A172 (cell line): ENCODE measurements around the gene DPPA3. TPM values are rescaled to one million over a fixed set of nuclear protein-coding genes. Genes with fewer than 3 reads are reported as not detected.
A peak's percentile ranks its signal among the peaks of the same experiment; 100 is the strongest.
"Not testable (repeated sequence)": the region's sequence is repeated elsewhere in the genome, so short reads cannot be mapped to it uniquely, and the experiment has no call there.

Experiments used
- DNase-seq: peaks from one replicate; pipeline ENCODE4 v3.0.0-alpha.2; 2015; ENCODE audit warnings: low spot score
- total RNA-seq: library from RNA; depleted of rRNA; stranded (reverse); fragments of >200 nt; shearing (Covaris generic); gene quantifications from 2 replicates; pipeline ENCODE4 v1.2.3, GENCODE V29; 2014; rRNA removed

The DPPA3 gene
- not detected in 2 replicates for total RNA-seq

GRCh38 chr12:7711133-7711532 lies at the start of gene DPPA3:
Gene DPPA3, plus strand, starts transcription at chr12:7711433. Its CDS starts 138 bp downstream, at chr12:7711571.
- no peak for DNase-seq

GRCh38 chr12:7661741-7662140 lies 49.5 kb upstream of the DPPA3 start:
- DNase-seq, result no peak

DNA sequence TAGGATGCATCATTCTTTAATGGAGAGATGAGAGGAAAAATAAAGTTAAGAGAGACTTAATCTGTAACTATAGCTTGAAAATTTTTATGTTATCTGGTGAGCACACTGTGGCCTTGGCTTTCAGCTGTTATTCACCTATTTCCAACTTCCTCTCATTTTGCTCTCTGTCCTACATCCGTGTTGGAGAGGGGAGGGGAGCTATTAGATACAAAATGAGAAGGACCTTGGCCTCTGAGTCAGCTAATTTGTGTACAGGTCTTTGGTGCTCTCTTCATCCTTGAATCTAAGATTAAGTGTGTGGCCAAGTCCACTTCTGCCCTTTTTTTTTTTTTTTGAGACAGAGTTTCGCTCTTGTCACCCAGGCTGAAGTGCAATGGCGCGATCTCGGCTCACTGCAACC lies 44.6 kb upstream of the DPPA3 start:
- DNase-seq, result no peak

DNA sequence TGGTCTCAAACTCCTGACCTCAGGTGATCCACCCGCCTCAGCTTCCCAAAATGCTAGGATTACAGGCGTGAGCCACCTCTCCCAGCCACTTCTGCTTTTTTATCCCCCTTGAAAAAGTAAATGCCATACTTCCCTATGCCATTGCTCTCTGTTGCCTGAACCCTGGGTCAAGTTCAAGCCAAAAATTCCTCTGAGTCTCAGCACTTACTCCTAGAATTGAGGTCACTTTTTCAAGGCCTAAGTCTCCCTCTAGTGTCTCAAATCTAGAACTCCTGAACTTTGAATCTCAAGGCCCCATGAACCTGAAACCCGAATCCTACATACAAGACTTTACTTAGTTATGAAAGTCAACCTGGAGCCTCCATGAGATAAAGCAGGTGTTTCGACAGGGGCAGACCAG lies 44.1 kb upstream of the DPPA3 start:
- DNase-seq, result no peak

DNA sequence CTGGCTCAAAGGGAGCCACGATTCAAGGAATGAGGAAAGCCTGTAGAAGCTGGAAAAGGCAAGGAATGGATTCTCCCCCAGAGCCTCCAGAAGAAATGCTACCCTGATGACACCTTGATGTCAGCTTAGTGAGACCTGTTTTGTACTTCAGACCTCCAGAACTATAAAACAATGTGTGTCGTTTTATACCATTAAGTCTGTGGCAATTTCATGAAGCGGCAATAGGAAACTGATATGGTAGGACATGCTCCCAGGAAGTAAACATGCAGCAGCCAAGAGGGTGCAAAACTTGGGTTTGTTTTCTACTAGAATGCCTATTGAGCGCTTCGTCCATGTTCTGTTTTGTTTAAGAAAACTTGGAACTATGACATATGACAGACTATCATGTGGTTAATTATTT lies 43.1 kb upstream of the DPPA3 start:
- no peak for DNase-seq

GRCh38 chr12:7675455-7675854 lies 35.8 kb upstream of the DPPA3 start:
- not testable (repeated sequence) for DNase-seq

GRCh38 chr12:7677432-7677888 lies 33.8 kb upstream of the DPPA3 start:
- peak; percentile 39 for DNase-seq

DNA sequence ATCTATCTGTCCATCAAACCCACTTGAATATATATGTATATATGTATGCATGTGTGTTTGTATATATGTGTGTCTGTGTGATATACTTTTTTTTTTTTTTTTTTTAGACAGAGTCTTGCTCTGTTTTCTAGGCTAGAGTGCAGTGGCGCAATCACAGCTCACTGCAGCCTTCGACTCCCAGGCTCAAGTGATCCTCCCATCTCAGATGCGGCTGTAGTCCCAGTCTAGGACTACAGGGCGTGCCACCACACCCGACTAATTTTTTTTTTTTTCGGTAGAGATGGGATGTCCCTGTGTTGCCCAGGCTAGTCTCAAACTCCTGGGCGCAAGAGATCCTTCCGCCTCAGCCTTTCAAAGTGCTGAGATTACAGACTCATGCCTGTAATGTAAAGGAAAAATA lies 32.5 kb upstream of the DPPA3 start:
- no peak for DNase-seq

DNA sequence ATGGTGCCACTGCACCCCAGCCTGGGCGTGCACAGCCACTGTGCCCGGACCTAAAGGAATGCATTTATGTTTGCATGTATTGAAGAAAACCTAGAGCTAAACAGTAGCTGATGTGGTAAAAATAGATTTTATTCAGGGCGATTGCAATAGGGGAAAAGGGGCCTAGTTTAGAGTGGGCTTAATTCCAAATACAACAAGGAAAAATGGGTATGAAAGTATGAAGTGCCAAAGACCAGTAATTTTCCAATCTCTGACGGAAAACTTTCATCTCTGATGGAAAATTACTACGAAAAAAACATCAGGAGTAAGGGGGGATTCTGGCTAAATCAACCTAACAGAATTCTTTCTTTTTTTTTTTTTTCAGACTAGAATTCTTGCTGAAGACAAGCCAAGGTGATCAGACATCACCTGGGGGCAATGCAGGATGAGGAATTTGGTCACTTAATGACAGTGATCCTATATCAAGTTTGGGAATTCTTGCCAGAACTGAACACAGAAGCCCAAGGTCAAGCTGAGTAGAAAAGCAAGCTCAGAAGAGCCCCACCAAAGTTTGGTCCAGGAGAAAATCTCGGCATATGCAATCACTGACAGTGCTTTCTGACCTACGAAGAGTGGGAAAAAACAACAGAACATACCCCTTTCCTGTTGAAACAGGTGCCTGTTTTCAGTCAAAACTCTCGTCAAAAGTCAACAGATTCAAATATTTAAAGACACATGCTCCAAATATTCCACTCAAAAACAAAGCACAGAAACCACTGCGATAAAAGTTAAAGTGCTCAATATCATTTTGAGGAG lies 31.8 kb upstream of the DPPA3 start:
- no peak for DNase-seq

GRCh38 chr12:7681535-7681934 lies 29.7 kb upstream of the DPPA3 start:
- no peak for DNase-seq

GRCh38 chr12:7693793-7694192 lies 17.4 kb upstream of the DPPA3 start:
- no peak for DNase-seq

- no peak for DNase-seq
These were observed 16.5 kb upstream of the DPPA3 start for GRCh38 chr12:7694556-7695236.

- no peak for DNase-seq
These were observed 16.0 kb upstream of the DPPA3 start for GRCh38 chr12:7695237-7695560.

- peak; percentile 0 for DNase-seq
These were observed 15.6 kb upstream of the DPPA3 start, which contains the start of gene GDF3 for GRCh38 chr12:7695566-7696197. Gene GDF3, minus strand, starts transcription at chr12:7695775. Its CDS starts 47 bp downstream, at chr12:7695728.

GRCh38 chr12:7705846-7706245 lies 5.4 kb upstream of the DPPA3 start:
- no peak for DNase-seq

- no peak for DNase-seq
These were observed 1.1 kb upstream of the DPPA3 start for GRCh38 chr12:7709969-7710675.

- no peak for DNase-seq
These were observed 1.7 kb downstream of the DPPA3 start for GRCh38 chr12:7712841-7713442.

- DNase-seq, result no peak
These were observed 5.1 kb downstream of the DPPA3 start for GRCh38 chr12:7716381-7716780.

- DNase-seq, result no peak
These were observed 8.9 kb downstream of the DPPA3 start for GRCh38 chr12:7719946-7720730.

GRCh38 chr12:7723926-7724325 lies 12.7 kb downstream of the DPPA3 start:
- no peak for DNase-seq

- DNase-seq, result peak; percentile 3
These were observed 18.5 kb downstream of the DPPA3 start for GRCh38 chr12:7729746-7730145.
